HCT116 (cell line): ENCODE data around the gene ZNF345. TPM values are rescaled to one million over a fixed set of nuclear protein-coding genes. Genes with fewer than 3 reads are reported as not detected.

Experiments
- ATAC-seq: fragments of 200-7000 bp; cut with Tn5 transposase; 2 replicates; pipeline ENCODE4 v1.9.1; 2020; ENCODE audit warnings: mild to moderate bottlenecking, moderate library complexity
- BruUV-seq: library from RNA; stranded (reverse); fragments of 400-500 nt; replicated peaks from 2 replicates; lab custom pipeline; 2021; lab: Mats Ljungman, UMichigan
- CTCF ChIA-PET: fragments of 300-600 bp; sonication (Branson Sonifier 250); formaldehyde crosslinking; loops from one replicate; lab custom pipeline; 2021; ENCODE audit warnings: antibody characterized with exemption; lab: Charles Lee
- POLR2A ChIA-PET: fragments of 300-600, 350-600 bp; sonication (Branson Sonifier 250); formaldehyde crosslinking; loops from one replicate; lab custom pipeline; 2021; ENCODE audit warnings: antibody characterized with exemption; lab: Charles Lee
- RAD21 ChIA-PET, 2 experiments: fragments of 300-600 bp; sonication (Branson Sonifier 250); formaldehyde crosslinking; loops; one replicate each; lab custom pipeline; 2023; ENCODE audit warnings: low total read pairs in 2 of 2; ENCODE audit not compliant: uncharacterized antibody in 2 of 2, unreplicated experiment in 2 of 2, low non-redundant PET in 1 of 2; lab: Charles Lee
- DNase-seq: peaks from one replicate; pipeline ENCODE4 v3.0.0-alpha.2; 2010; ENCODE audit warnings: low read depth, low spot score
- H2AFZ ChIP-seq: fragments of 200-600 bp; shearing (Covaris generic), sonication (generic); 2 replicates; pipeline ENCODE4 v1.6.1; 2017; ENCODE audit warnings: low read depth, mixed run types, mixed read lengths, antibody characterized with exemption, low read length; ENCODE audit not compliant: poor library complexity, severe bottlenecking
- H3K27ac ChIP-seq: 2 replicates; pipeline ENCODE4 v1.5.1; 2012; ENCODE audit warnings: low read depth, low read length
- H3K27me3 ChIP-seq: fragments of 200-600 bp; sonication (generic); 2 replicates; pipeline ENCODE4 v1.6.1; 2016; ENCODE audit warnings: mixed run types, low read length, mixed read lengths; ENCODE audit not compliant: insufficient read depth
- H3K36me3 ChIP-seq, 2 experiments: fragments of 200-500 bp in 1 of 2; fragments of 200-600 bp in 1 of 2; sonication (Bioruptor generic) in 1 of 2; sonication (generic) in 1 of 2; 2 replicates each; pipeline versions ENCODE4 v1.5.1 to v1.6.1; 2014 to 2016; ENCODE audit warnings: low read length in 2 of 2, inconsistent platforms in 1 of 2, mixed read lengths in 1 of 2, mixed run types in 1 of 2; ENCODE audit not compliant: insufficient read depth in 2 of 2, control insufficient read depth in 1 of 2
- H3K4me1 ChIP-seq, 2 experiments: fragments of 200-600 bp in 1 of 2; sonication (generic) in 1 of 2; 2 replicates each; pipeline versions ENCODE4 v1.5.1 to v1.6.1; 2012 to 2017; ENCODE audit warnings: low read length in 2 of 2, inconsistent platforms in 1 of 2, mild to moderate bottlenecking in 1 of 2, mixed read lengths in 1 of 2, mixed run types in 1 of 2, moderate library complexity in 1 of 2; ENCODE audit not compliant: insufficient read depth in 2 of 2, control insufficient read depth in 1 of 2
- H3K4me2 ChIP-seq: fragments of 200-600 bp; sonication (generic); 2 replicates; pipeline ENCODE4 v1.6.1; 2017; ENCODE audit warnings: mixed run types, low read length, mixed read lengths
- H3K4me3 ChIP-seq, 2 experiments: fragments of 200-600 bp in 1 of 2; sonication (generic) in 1 of 2; replicated peaks in 1 of 2; 2 replicates each; pipeline ENCODE4 v1.5.1; 2011 to 2016; ENCODE audit warnings: low read length in 2 of 2, control low read depth in 1 of 2, low read depth in 1 of 2, mild to moderate bottlenecking in 1 of 2, mixed read lengths in 1 of 2, mixed run types in 1 of 2
- H3K79me2 ChIP-seq: fragments of 200-600 bp; sonication (generic); 2 replicates; pipeline ENCODE4 v1.6.1; 2017; ENCODE audit warnings: mild to moderate bottlenecking, mixed run types, low read length, moderate library complexity, mixed read lengths; ENCODE audit not compliant: insufficient read depth
- H3K9ac ChIP-seq: fragments of 200-600 bp; sonication (generic); 2 replicates; pipeline ENCODE4 v1.6.1; 2016; ENCODE audit warnings: low read length, mixed read lengths
- H3K9me2 ChIP-seq: fragments of 200-600 bp; sonication (generic), shearing (Covaris generic); 2 replicates; pipeline ENCODE4 v1.6.1; 2017; ENCODE audit warnings: mixed run types, mild to moderate bottlenecking, moderate library complexity; ENCODE audit not compliant: insufficient read depth
- H3K9me3 ChIP-seq, 2 experiments: fragments of 200-500 bp in 1 of 2; fragments of 200-600 bp in 1 of 2; sonication (Bioruptor generic) in 1 of 2; sonication (generic) in 1 of 2; 2 replicates each; pipeline ENCODE4 v1.6.1; 2014 to 2017; ENCODE audit warnings: low read length in 2 of 2, mixed read lengths in 2 of 2, inconsistent platforms in 1 of 2, low read depth in 1 of 2, mild to moderate bottlenecking in 1 of 2, mixed run types in 1 of 2, moderate library complexity in 1 of 2; ENCODE audit not compliant: control insufficient read depth in 1 of 2, insufficient read depth in 1 of 2
- H4K20me1 ChIP-seq: fragments of 200-600 bp; sonication (generic), shearing (Covaris generic); 2 replicates; pipeline ENCODE4 v1.6.1; 2017; ENCODE audit warnings: mixed run types, mild to moderate bottlenecking, moderate library complexity; ENCODE audit not compliant: insufficient read depth
- CEBPB ChIP-seq: IDR thresholded peaks from 2 replicates; pipeline ENCODE4 v1.6.1; 2012; ENCODE audit warnings: low read depth
- CTCF ChIP-seq, 3 experiments: fragments of 200-600 bp in 1 of 3; sonication (generic) in 1 of 3; IDR thresholded peaks in 2 of 3; conservative IDR thresholded peaks in 1 of 3; 2 replicates each; pipeline ENCODE4 v1.5.1; 2012 to 2017; ENCODE audit warnings: low read depth in 2 of 3, low read length in 2 of 3, antibody characterized with exemption in 1 of 3, borderline replicate concordance in 1 of 3, control low read depth in 1 of 3, mild to moderate bottlenecking in 1 of 3, mixed read lengths in 1 of 3, mixed run types in 1 of 3, moderate library complexity in 1 of 3; ENCODE audit not compliant: insufficient read depth in 1 of 3
- EZH2 ChIP-seq: fragments of 200-600 bp; sonication (generic); IDR thresholded peaks from 2 replicates; pipeline ENCODE4 v1.6.1; 2017; ENCODE audit warnings: antibody characterized with exemption, mixed run types
- FOSL1 ChIP-seq: IDR thresholded peaks from 2 replicates; pipeline ENCODE4 v1.6.1; 2012; ENCODE audit warnings: low read depth
- REST ChIP-seq: IDR thresholded peaks from 2 replicates; pipeline ENCODE4 v1.6.1; 2012; ENCODE audit warnings: low read depth
- SIN3A ChIP-seq: IDR thresholded peaks from 2 replicates; pipeline ENCODE4 v1.6.1; 2012; ENCODE audit warnings: low read depth
- ZBTB33 ChIP-seq: IDR thresholded peaks from 2 replicates; pipeline ENCODE4 v1.6.1; 2011; ENCODE audit warnings: mild to moderate bottlenecking, low read length, moderate library complexity; ENCODE audit not compliant: insufficient replicate concordance; ENCODE audit errors: extremely low read depth
- ZNF274 ChIP-seq: fragments of 200-500 bp; sonication (Bioruptor generic); IDR thresholded peaks from 2 replicates; pipeline ENCODE4 v1.6.1; 2014; ENCODE audit warnings: mild to moderate bottlenecking, low read depth, low read length, inconsistent platforms
- intact Hi-C: fragments of 100-400 bp; cut with micrococcal nuclease; formaldehyde crosslinking; loops from 2 replicates; pipeline ENCODE4 v1.10.0; 2022
- total RNA-seq: library from RNA; stranded (reverse); gene quantifications from one replicate; pipeline ENCODE4 v1.2.1, GENCODE V29; 2021; ENCODE audit not compliant: unreplicated experiment

The ZNF345 gene
- total RNA-seq, 1 experiment from 2014 or later: not detected

GRCh38 chr19:36819130-36819630 lies 31.5 kb upstream of the ZNF345 start:
- H3K79me2 ChIP-seq: no peaks in the 10 kb centered on the region
- no peak for ATAC-seq
- intact Hi-C loops: no loop called here
- H3K4me1 ChIP-seq: no peaks in the 10 kb centered on the region
- BruUV-seq: no TSS peak
- no peaks in the 10 kb centered on the region for H3K9me2 ChIP-seq
- peaks cover 25 to 27% of the 10 kb centered on the region in 2 experiments; a peak in 2 of 4 replicates for H3K9me3 ChIP-seq
- no peaks in the 10 kb centered on the region for H3K27me3 ChIP-seq
- H3K36me3 ChIP-seq: no peaks in the 10 kb centered on the region
- no peak overlapping the region for H3K27ac ChIP-seq
- POLR2A ChIA-PET: no interaction called here
- DNase-seq: no peak
- H4K20me1 ChIP-seq: no peaks in the 10 kb centered on the region
- H2AFZ ChIP-seq: no peak overlapping the region
- TF ChIP-seq ZNF274 (peak; percentile 86), CTCF (IDR thresholded peaks at IDR 0.05 in 2 of 3, conservative IDR thresholded peaks at IDR 0.05 in 1 of 3; ENCODE audit: borderline replicate concordance in 1 of 3, insufficient read depth in 1 of 3, low read depth in 2 of 3, low read length in 2 of 3) (no peak), CEBPB (no peak)
- H3K4me2 ChIP-seq: no peak overlapping the region
- CTCF ChIA-PET: no interaction called here
- RAD21 ChIA-PET: no interaction called here
- H3K9ac ChIP-seq: no peak overlapping the region
- no peak overlapping the region for H3K4me3 ChIP-seq

- intact Hi-C loops: no loop called here
- no peak for DNase-seq
- Histone ChIP-seq H4K20me1 (no peaks in the 10 kb centered on the region), H3K4me1 (no peaks in the 10 kb centered on the region), H3K9me2 (no peaks in the 10 kb centered on the region), H3K4me2 (no peak overlapping the region), H3K79me2 (no peaks in the 10 kb centered on the region), H3K4me3 (no peak overlapping the region), H3K36me3 (no peaks in the 10 kb centered on the region), H3K9me3 (peaks cover 17 to 28% of the 10 kb centered on the region in 2 experiments; a peak in 2 of 4 replicates), H3K27me3 (no peaks in the 10 kb centered on the region), H2AFZ (no peak overlapping the region), H3K27ac (no peak overlapping the region), H3K9ac (no peak overlapping the region)
- ChIA-PET CTCF (no interaction called here), RAD21 (no interaction called here), POLR2A (no interaction called here)
- BruUV-seq: no TSS peak
- ATAC-seq: no peak
- TF ChIP-seq SIN3A: no peak
- TF ChIP-seq CTCF (IDR thresholded peaks at IDR 0.05 in 2 of 3, conservative IDR thresholded peaks at IDR 0.05 in 1 of 3; ENCODE audit: borderline replicate concordance in 1 of 3, insufficient read depth in 1 of 3, low read depth in 2 of 3, low read length in 2 of 3): no peak
- TF ChIP-seq ZBTB33: no peak
- no peak for TF ChIP-seq EZH2
- no peak for TF ChIP-seq REST
- TF ChIP-seq FOSL1: no peak
Observed at GRCh38 chr19:36821758-36822157, 28.9 kb upstream of the ZNF345 start.
